NCI-H345 treated with DMSO at 0.1 percent for 48 hours (cell line): ENCODE results near the gene CTXN1.
A peak's percentile ranks its signal among the peaks of the same experiment; 100 is the strongest.
"Not testable (repeated sequence)": the region's sequence is repeated elsewhere in the genome, so short reads cannot be mapped to it uniquely, and the experiment has no call there.

Source experiments
- DNase-seq: peaks from one replicate; lab custom pipeline; 2025; ENCODE audit not compliant: unreplicated experiment; lab: John Stamatoyannopoulos, UW

The CTXN1 gene

GRCh38 chr19:7947939-7948338 lies 22.0 kb upstream of the CTXN1 start:
- no peak for DNase-seq

GRCh38 chr19:7944177-7944761 lies 18.3 kb upstream of the CTXN1 start:
- DNase-seq: peak; percentile 88

GRCh38 chr19:7943444-7944176 lies 17.7 kb upstream of the CTXN1 start, which contains the start of gene TIMM44:
Gene TIMM44 (minus strand): TSS chr19:7943666. CDS start chr19:7943651, 15 bp downstream.
- peak; percentile 98 for DNase-seq

GRCh38 chr19:7942981-7943443 lies 17.1 kb upstream of the CTXN1 start:
- no peak for DNase-seq

GRCh38 chr19:7941895-7942596 lies 16.1 kb upstream of the CTXN1 start:
- no peak for DNase-seq

- no peak for DNase-seq
These were observed 14.9 kb upstream of the CTXN1 start for GRCh38 chr19:7940841-7941240.

- no peak for DNase-seq
These were observed 8.8 kb upstream of the CTXN1 start for GRCh38 chr19:7934766-7935165.

- DNase-seq: no peak
These were observed 8.1 kb upstream of the CTXN1 start for GRCh38 chr19:7933828-7934725.

GRCh38 chr19:7933411-7933810 lies 7.5 kb upstream of the CTXN1 start:
- DNase-seq: no peak

GRCh38 chr19:7932930-7933300 lies 7.0 kb upstream of the CTXN1 start:
- no peak for DNase-seq

- DNase-seq: no peak
These were observed 6.5 kb upstream of the CTXN1 start for GRCh38 chr19:7932276-7932929.

GRCh38 chr19:7931221-7932061 lies 5.5 kb upstream of the CTXN1 start:
- no peak for DNase-seq

- DNase-seq: no peak
These were observed 4.8 kb upstream of the CTXN1 start for GRCh38 chr19:7930765-7931164.

- not testable (repeated sequence) for DNase-seq
These were observed 4.1 kb upstream of the CTXN1 start for GRCh38 chr19:7930030-7930429.

GRCh38 chr19:7928741-7929701 lies 3.1 kb upstream of the CTXN1 start:
- DNase-seq: no peak

- no peak for DNase-seq
These were observed 2.4 kb upstream of the CTXN1 start for GRCh38 chr19:7928334-7928706.

- no peak for DNase-seq
These were observed 1.8 kb upstream of the CTXN1 start for GRCh38 chr19:7927605-7928333.
